WERI-Rb-1 (cell line): Measurements from ENCODE around the gene DGCR2.
A peak's percentile ranks its signal among the peaks of the same experiment; 100 is the strongest.

Experiments
- DNase-seq: peaks from one replicate; pipeline ENCODE4 v3.0.0-alpha.2; 2020
- H3K27ac ChIP-seq: fragments of 250-450 bp; sonication (Bioruptor Pico); 2 replicates; pipeline ENCODE4 v1.5.1; 2020; ENCODE audit warnings: mild to moderate bottlenecking, moderate library complexity
- H3K27me3 ChIP-seq: fragments of 250-450 bp; sonication (Bioruptor Pico); 2 replicates; pipeline ENCODE4 v1.5.1; 2021; ENCODE audit warnings: mild to moderate bottlenecking, low read depth, moderate library complexity; ENCODE audit not compliant: insufficient read depth, severe bottlenecking
- H3K36me3 ChIP-seq: fragments of 250-450 bp; sonication (Bioruptor Pico); 2 replicates; pipeline ENCODE4 v1.5.1; 2020; ENCODE audit warnings: mild to moderate bottlenecking, moderate library complexity
- H3K4me3 ChIP-seq: 2 replicates; pipeline ENCODE4 v1.5.1; 2011; ENCODE audit warnings: low read depth, mild to moderate bottlenecking, control low read depth, low read length
- H3K9me3 ChIP-seq: fragments of 250-450 bp; sonication (Bioruptor Pico); 2 replicates; pipeline ENCODE4 v1.5.1; 2021; ENCODE audit warnings: mild to moderate bottlenecking, moderate library complexity; ENCODE audit not compliant: severe bottlenecking
- TF ChIP-seq, protein P1 (sequence below): IDR thresholded peaks from 2 replicates; pipeline ENCODE4 v1.5.1; 2011; ENCODE audit warnings: low read depth, mild to moderate bottlenecking, control low read depth, inconsistent platforms, low read length

Gene DGCR2

DNA sequence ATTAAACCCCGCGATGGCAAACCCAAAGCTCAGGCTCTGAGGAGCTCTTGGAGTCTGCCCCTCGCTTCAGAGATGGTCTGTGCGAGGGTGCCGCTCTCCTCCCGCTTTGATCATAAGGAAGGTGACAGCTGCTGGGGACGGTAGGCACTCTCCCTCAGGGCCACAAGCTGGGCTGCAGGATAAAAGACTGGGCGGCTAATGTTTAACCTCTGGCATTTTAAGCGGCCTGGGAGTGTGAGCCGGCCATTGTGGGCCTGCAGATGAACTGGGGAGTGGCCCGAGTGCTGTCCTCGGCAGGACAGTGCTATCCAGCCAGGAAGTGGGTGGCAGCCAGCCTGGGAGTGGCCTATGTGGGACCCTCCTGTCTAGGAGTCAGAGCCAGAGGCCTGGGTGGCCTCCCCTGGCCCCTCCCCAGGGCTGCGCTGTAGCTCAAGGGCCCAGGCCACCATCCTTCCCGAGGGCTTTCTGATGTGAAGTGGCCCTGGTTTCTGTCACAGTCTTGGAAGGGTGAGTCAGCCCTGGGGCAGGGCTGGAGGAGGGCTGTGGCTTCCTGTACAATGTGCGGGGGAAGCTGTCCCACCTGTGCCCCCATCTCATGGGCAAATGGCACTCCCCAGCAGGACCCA lies 127.4 kb downstream of the DGCR2 start:
- Histone ChIP-seq H3K27ac (no peak overlapping the region), H3K9me3 (no peaks in the 10 kb centered on the region), H3K27me3 (no peaks in the 10 kb centered on the region), H3K36me3 (peaks cover 5% of the 10 kb centered on the region; the same call in 1 of the 2 replicates), H3K4me3 (no peak overlapping the region)
- DNase-seq, result peak; percentile 59
- TF ChIP-seq, protein P1, sequence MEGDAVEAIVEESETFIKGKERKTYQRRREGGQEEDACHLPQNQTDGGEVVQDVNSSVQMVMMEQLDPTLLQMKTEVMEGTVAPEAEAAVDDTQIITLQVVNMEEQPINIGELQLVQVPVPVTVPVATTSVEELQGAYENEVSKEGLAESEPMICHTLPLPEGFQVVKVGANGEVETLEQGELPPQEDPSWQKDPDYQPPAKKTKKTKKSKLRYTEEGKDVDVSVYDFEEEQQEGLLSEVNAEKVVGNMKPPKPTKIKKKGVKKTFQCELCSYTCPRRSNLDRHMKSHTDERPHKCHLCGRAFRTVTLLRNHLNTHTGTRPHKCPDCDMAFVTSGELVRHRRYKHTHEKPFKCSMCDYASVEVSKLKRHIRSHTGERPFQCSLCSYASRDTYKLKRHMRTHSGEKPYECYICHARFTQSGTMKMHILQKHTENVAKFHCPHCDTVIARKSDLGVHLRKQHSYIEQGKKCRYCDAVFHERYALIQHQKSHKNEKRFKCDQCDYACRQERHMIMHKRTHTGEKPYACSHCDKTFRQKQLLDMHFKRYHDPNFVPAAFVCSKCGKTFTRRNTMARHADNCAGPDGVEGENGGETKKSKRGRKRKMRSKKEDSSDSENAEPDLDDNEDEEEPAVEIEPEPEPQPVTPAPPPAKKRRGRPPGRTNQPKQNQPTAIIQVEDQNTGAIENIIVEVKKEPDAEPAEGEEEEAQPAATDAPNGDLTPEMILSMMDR, result no peak

DNA sequence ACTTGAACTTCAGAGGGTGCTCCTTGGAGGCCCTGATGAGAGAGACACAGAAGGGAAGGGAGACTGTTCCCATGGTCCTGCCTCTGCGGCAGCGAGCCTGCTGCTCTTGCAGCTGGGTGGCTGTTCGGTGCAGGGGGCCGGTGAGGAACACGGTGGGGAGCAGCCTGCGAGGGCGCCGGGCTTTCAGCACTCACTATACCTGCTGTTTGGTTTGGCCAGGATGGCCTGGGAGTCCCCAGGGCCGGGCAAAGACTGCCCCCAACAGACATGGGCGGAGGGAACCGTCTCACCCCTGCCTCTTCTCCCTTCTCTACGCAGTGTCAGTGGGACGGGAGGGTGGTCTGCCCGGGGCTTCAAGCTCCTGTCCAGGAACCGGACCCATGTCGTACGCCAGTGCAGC lies 128.2 kb downstream of the DGCR2 start:
- no peak for DNase-seq
- TF ChIP-seq, protein P1, result no peak
- H3K4me3 ChIP-seq, result no peak overlapping the region
- peaks cover 5% of the 10 kb centered on the region; the same call in 1 of the 2 replicates for H3K36me3 ChIP-seq
- H3K9me3 ChIP-seq, result no peaks in the 10 kb centered on the region
- H3K27me3 ChIP-seq, result no peaks in the 10 kb centered on the region
- no peak overlapping the region for H3K27ac ChIP-seq

DNA sequence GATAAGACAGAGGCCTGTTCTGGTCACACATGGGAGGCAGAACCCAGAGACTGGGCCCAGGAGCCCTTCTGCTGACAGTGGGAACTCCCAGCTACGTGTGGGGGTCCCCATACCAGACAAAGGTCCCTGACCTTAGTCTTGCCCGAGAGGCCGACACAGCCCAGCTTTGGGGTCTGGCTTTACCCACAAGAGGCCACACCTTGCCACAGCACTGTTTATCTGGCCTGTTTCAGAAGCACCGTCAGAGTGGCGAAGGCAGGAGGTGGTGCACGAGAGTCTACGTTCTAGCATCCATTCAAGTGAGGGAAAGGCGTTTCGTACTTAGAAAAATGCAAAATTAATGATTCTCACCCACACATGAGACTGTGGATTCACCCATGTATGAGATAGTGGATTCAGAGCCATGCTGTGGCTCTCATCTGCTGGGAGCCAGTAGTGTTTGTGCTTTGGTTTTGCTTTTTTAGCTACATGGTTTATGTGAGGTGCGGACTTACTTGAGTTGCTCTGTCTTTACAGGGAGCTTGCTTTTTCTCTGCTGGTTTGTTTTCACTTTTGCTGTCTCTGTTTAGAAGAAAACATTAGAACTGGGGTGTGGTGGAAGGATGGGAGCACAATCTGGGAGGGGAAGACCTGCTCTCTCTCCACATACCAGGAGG lies 129.5 kb downstream of the DGCR2 start:
- peaks cover 5% of the 10 kb centered on the region; the same call in 1 of the 2 replicates for H3K36me3 ChIP-seq
- TF ChIP-seq, protein P1, result no peak

DNA sequence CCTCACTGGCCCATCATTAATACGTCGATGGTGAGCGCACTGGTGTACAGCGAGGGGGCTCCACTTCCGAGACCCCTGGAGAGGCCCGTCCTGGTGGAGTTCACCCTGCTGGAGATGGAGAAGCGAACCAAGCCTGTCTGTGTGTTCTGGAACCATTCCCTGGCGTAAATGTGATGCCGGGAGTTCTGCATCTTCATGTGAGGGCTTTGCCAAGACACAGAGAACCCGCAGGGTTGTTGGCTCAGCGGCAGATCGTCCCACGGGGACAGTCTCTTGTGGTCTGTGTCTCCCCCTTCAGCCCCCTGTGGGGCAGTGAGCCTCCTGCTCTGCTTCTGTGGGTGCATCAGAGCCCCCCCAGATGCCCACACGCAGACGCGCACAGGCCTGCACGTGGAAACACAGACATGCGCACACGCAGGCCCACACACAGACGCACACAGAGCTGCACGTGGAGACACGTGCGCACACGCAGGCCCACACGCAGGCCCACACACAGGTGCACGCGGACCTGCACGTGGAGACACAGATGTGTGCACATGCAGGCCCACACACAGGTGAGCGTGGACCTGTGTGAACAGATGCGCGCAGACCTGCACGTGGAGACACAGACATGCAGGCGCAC lies 130.3 kb downstream of the DGCR2 start:
- TF ChIP-seq, protein P1, result no peak
- no peaks in the 10 kb centered on the region for H3K9me3 ChIP-seq
- H3K4me3 ChIP-seq, result no peak overlapping the region
- H3K36me3 ChIP-seq, result peaks cover 5% of the 10 kb centered on the region; the same call in 1 of the 2 replicates
- DNase-seq, result no peak
- H3K27ac ChIP-seq, result no peak overlapping the region
- H3K27me3 ChIP-seq, result no peaks in the 10 kb centered on the region

More for the DNA sequence above, 129.5 kb downstream of the DGCR2 start:
- DNase-seq, result no peak
- Histone ChIP-seq H3K27ac (no peak overlapping the region), H3K4me3 (no peak overlapping the region), H3K9me3 (no peaks in the 10 kb centered on the region), H3K27me3 (no peaks in the 10 kb centered on the region)

DNA sequence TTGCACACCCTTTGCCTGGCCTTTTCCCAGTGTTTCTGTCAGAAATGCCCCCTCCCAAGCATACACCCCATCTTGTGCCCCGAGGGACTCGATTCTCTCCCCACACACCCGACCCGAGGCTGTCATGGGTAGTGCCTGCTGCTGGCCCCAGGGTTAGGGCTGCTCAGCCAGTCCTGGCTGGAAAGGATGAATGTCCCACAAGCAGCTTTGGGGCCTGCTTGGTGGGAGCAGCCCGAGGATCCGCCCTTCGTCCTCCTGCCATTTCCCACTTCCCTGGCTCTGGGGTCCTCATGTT lies 131.1 kb downstream of the DGCR2 start:
- TF ChIP-seq, protein P1, result no peak
- H3K4me3 ChIP-seq, result no peak overlapping the region
- no peak for DNase-seq
- H3K9me3 ChIP-seq, result no peaks in the 10 kb centered on the region
- H3K27ac ChIP-seq, result no peak overlapping the region; the same call in 1 of the 2 replicates
- H3K27me3 ChIP-seq, result no peaks in the 10 kb centered on the region
- H3K36me3 ChIP-seq, result peaks cover 5% of the 10 kb centered on the region; the same call in 1 of the 2 replicates
